PC-3 (cell line): Measurements from ENCODE around the gene KRTDAP.

Source experiments
- EZH2 ChIP-seq: fragments of 300-600 bp; sonication (generic); IDR thresholded peaks from one replicate; pipeline ENCODE4 v1.6.1; 2017; ENCODE audit warnings: antibody characterized with exemption, mild to moderate bottlenecking, low read length; ENCODE audit not compliant: unreplicated experiment
- TF ChIP-seq, protein P1 (sequence below): fragments of 300-600 bp; sonication (generic); conservative IDR thresholded peaks from 2 replicates; pipeline ENCODE4 v1.5.1; 2017; ENCODE audit warnings: antibody characterized with exemption, low read depth, mild to moderate bottlenecking, low read length

GRCh38 chr19:35501684-35502083 is 11.4 kb upstream of the KRTDAP start:
- TF ChIP-seq, protein P1, sequence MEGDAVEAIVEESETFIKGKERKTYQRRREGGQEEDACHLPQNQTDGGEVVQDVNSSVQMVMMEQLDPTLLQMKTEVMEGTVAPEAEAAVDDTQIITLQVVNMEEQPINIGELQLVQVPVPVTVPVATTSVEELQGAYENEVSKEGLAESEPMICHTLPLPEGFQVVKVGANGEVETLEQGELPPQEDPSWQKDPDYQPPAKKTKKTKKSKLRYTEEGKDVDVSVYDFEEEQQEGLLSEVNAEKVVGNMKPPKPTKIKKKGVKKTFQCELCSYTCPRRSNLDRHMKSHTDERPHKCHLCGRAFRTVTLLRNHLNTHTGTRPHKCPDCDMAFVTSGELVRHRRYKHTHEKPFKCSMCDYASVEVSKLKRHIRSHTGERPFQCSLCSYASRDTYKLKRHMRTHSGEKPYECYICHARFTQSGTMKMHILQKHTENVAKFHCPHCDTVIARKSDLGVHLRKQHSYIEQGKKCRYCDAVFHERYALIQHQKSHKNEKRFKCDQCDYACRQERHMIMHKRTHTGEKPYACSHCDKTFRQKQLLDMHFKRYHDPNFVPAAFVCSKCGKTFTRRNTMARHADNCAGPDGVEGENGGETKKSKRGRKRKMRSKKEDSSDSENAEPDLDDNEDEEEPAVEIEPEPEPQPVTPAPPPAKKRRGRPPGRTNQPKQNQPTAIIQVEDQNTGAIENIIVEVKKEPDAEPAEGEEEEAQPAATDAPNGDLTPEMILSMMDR = no peak
- no peak for TF ChIP-seq EZH2
